GM19438 (cell line): Measurements from ENCODE around the gene BAZ2B.
A peak's percentile ranks its signal among the peaks of the same experiment; 100 is the strongest.
"Not testable (repeated sequence)": the region's sequence is repeated elsewhere in the genome, so short reads cannot be mapped to it uniquely, and the experiment has no call there.

Experiments used
- ATAC-seq: cut with Tn5 transposase; IDR thresholded peaks from one replicate; pipeline ENCODE4 v1.9.1; 2021; ENCODE audit warnings: low read depth; ENCODE audit not compliant: unreplicated experiment

BAZ2B gene

DNA sequence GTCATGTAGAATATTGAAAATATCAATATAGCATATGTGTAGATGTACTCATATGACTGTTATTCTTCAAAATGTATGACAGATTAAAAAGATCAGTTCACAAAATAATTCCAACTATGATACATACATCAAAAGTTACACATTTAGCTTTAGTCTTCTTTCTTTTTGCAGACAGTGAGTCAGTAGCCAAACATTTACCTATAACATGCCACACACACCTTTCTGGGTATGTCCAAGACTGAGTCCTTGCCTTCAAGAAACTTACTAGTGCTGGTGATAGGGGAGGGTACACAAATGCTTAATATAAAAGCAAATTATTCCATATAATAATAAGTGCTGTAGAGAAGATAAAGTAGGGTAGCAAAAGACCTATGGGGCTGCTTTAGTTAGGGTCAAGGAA, 176.9 kb downstream of the BAZ2B start:
- ATAC-seq, result no peak

DNA sequence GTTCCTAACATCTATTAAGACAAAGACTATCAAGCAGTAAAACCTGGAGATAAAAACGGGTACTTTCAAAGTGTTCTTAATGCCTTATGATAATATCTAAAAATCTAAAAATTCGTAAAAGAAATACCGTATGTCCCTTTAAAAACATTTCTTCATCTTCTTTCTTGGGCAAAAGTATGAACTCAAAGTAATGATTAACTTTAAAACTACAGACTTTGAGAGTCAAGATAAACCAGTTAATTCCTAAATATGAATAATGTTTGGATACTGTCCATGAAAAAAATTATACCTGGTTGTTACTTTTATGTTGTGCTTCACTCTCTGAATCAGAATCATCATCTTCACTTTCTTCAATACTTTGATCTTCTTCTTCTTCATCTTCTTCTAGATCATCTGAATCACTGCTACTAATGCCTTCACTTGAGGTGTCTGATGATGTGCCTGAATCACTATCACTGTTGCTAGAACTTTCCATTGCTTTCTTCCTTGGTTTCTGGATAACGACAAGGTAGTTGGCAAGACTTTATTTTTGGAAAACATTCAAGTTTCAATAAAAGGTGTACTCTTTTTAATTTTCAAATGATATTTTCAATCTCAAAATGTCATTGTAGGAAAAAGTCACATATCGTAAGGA, 177.5 kb downstream of the BAZ2B start:
- no peak for ATAC-seq

- no peak for ATAC-seq
These were observed 178.1 kb downstream of the BAZ2B start for GRCh38 chr2:159438284-159438683.

- ATAC-seq, result no peak
These were observed 183.7 kb downstream of the BAZ2B start for GRCh38 chr2:159432610-159433009.

DNA sequence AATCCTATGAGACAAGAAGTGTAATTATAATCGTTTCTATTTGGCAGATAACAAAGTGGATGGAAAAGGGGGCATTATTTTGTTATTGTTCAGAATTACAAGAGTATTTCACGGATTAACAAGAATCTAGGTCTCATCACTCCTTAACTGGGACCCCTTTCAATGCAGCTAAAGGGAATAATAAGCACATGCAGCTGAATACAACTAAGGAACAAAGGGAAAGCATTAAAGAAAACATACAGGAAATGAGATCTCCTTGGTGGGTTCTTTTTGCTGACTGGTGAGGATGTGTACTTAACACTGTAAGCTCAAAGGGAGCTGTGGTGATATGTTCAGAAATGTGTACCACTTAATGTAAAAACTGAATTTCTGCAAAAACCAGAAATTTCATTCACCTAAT, 189.3 kb downstream of the BAZ2B start:
- ATAC-seq, result no peak

DNA sequence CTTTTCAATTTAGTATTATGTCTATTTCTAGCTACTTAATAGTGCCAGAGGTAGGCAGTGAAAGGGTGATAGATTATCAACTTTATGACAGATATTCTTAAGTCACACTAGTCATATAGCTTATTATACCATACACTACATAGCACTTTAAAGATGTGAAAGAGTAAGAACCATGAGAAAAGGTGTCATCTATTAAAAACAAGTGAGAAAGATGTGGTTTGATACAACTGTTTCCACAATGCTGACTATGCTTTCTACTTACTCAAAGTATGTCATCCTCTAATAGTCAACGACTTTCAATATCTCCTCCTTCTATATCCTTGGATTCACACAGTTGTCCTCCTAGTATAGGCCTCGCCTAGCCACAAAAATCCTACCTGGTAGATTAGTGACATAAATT, 196.9 kb downstream of the BAZ2B start:
- no peak for ATAC-seq

DNA sequence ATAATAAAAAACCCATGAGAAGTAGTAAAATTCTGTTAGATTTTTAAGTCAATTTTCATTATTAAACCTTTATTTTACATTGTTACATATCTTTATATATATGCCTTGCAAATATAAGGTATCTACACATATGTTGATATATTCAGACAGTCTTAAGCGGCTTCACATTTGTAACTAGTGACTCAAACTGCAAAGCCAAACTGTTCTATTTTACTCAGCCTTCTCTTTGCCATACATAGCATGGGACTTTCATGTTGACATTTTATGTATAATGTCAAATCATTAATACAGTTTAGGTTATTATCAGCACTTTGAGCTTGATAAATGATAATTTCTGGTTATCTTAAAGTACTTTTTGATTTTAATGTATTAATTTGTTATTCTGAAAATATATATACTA, 204.9 kb downstream of the BAZ2B start:
- no peak for ATAC-seq

DNA sequence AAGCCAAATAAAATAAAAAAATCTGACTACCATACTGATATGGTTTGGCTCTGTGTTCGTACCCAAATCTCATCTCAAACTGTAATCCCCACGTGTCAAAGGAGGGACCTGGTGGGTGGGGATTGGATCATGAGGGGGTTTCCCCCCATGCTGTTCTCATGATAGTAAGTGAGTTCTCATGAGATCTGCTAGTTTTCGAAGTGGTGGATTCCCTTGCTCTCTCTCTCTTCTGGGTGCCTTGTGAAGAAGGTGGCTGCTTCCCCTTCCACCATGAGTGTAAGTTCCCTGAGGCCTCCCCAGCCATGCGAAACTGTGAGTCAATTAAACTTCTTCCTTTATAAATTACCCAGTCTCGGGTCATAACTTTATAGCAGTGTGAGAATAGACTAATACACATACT, 206.1 kb downstream of the BAZ2B start:
- no peak for ATAC-seq

DNA sequence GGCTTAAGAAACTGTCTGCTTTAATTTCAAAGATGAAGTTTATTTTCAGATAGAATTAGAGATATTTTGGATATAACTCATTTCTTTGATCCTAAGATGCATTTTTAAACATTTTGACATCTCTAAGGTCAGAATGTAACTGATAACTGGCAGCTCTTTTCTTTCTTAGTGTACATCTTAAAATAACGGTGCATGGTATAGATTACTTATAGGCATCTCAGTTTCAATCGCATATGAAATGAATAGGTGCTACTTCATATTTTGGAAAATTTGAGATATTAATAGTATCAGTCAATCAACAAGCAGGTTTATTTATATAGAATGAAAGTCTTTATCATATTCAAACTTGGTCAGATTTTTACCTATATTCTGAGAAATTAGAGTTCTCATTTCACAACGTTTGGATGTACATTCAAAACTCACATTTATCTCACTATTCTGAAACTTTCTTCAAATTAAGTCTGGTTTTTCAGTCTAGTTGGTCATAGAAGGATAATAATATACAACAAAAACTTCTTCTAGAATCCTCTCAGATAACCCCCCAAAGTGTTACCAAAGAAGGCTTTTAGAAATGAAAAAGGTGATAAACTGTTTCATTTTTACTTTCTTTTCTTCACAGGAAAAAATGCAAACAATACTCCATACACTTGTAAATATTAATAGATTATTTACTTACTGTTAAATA, 207.1 kb downstream of the BAZ2B start:
- no peak for ATAC-seq

DNA sequence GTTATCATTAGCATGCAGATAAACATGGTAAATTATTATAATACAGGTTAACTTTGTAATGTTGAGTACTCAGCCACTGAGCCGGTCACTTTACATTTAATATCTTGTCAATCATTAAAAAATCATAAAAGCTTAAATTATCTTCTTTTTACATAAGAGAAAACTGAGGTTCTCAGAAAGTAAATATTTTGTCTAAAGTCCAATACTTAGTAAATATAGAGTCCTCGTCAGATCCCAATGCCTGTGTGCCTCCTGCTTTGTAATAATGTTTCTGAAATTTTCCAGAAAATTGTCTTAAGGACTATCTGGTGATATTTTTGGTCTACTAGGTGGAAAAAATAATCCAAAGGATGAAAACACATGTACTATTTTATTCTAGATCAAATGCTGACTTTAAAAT, 213.6 kb downstream of the BAZ2B start:
- no peak for ATAC-seq

GRCh38 chr2:159402160-159402559, 214.2 kb downstream of the BAZ2B start:
- ATAC-seq, result not testable (repeated sequence)

DNA sequence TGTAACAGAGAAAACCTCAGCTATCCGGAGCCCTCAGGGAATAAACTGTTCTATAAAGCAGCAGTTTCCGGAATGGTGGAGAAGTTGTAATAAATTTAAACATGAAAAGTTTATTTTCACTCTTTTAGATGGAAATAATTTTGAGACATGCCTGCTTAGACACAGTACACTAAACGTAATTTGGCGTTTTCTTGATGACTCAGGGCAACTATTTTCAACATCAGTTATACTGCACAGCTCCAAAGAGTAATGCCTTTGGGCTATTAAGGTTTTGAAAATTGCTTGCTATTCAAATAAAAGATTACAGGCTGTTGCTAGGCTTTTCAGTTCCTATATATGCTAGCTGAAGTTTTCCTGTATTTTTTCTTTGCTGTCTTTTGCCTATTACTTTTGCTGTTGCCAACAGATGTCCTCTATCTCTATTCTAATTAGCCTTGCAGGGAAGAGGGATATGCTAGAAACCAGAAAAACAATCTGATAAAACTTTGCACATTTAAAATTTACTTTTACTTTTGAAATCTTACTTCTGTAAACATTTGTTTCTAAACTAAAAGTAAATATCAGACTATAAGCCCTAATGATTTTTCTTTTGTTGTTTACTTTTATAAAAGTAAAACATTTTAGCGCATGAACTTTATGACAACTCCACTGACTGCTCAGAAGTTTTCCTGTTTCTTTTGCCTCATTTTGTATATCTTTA, 216.5 kb downstream of the BAZ2B start:
- no peak for ATAC-seq

- ATAC-seq, result no peak
These were observed 219.5 kb downstream of the BAZ2B start for GRCh38 chr2:159396799-159397198.

DNA sequence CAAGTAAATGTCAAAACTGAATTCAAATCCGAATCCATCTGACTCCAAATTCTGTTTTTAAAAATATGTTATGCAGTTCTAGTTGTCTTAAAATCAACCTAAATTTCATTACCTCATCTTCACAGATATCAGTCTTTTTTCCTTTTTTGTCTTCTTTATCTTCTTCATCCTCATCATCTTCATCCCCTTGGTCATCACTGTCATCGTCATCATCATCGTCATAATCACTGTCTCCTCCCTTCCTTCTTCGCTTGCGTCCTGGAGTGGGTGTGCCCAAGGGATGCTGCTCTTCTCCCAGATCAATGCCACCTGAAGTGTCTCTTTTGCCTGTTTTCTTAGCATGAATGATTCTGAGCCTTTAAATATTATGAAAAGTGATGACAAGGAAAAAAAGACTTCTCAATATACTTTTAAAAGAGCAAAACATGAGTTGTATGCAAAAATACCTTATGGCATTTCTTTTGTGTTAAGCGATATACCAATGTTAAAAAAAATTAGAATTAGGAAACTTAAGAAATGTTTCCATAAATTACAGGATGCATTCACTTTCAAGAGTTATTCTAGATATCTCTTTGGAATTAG, 233.8 kb downstream of the BAZ2B start:
- ATAC-seq, result no peak

DNA sequence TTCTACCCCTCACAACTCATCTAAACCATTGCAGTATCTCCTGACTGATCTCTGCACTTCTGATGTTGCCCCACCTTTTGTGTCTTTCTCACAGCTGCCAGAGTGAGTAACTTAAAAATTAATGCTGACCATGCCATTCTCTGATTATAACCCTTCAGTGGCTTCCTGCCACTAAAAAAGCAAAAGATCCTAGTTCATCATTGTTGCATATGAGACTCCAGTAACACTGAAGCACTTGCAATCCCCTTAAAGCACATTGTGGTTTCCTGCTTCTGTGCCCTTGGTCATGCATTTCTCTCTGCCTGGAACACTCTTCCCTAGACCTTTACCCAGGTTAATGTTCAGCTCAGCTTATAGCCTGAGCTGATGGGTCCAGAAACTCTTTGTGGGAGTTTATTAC, 234.8 kb downstream of the BAZ2B start:
- peak; percentile 94 for ATAC-seq

DNA sequence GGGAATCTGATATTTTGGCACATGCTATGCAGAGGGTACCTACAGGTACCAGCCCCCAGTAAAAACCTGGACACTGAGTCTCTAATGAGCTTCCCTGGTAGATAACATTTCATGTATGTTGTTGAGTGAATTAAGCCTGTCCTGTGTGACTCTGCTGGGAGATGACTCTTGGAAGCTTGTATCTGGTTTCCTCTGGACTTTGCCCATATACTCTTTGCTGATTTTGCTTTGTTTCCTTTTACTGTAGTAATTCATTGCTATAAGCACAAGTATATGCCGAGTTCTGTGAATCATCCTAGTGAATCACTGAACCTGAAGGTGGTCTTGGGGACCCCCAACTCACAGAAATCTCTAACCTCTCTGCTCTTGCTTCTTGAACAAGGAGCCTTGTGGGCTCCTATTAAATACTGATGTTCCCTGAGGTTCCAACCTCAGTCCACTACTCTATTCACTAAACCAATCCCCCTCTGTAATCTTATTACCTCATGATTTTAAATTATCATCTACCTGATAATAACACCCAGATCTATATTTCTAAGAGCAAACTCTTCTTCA, 235.6 kb downstream of the BAZ2B start:
- ATAC-seq, result no peak

DNA sequence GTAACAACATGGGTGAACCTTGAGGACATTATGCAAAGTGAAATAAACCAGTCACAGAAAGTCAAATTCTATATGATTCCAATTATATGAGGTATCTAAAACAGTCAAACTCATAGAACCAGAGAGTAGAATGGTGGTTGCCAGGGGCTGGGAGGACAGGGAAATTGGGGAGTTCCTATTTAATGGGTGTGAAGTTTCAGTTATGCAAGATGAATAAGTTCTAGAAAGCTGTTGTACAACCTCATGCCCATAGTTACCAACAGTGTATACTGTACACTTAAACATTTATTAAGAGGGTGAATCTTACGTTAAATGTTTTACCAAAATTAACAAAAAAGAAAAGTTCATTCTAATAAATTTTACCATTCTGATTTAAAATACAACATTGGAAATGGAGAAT, 237.2 kb downstream of the BAZ2B start:
- no peak for ATAC-seq

DNA sequence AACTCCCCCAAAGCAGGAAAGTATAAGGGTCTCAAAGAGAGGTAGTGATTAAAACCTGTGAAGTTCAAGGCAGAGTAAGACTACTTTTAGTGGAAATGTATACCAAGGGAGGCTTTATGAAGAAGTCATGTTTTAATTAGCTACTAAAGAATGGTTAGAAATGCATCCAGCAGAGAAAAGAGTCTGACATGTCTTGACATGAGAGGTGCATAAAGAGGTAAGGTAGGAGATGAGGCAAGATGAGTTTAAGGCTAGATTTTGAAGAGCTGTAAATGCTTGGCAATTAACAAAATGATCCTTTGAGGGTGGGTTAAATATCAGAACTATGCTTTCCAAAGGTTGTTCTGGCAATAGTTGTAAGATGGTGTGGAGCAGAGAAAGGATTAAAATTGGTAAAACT, 241.1 kb downstream of the BAZ2B start:
- ATAC-seq, result no peak

- no peak for ATAC-seq
These were observed 244.8 kb downstream of the BAZ2B start for GRCh38 chr2:159371506-159371905.

DNA sequence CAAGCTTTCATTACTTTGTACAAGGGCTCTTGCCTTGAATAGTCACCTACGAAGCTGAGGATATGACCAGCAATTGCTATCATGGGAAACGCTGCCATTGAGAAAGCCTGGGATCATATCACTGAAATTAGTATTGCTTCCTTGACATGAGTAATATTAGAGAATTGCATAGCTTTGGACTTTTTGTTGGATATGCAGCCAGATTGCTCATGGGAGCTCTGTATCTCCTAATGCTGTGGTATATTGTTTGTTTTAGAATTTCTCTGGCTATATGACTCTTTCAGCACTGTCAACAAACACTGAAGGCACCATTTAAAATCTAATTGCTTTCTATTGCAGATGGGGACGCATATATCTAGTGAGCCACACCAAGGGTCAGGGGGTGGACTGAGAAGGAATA, 249.8 kb downstream of the BAZ2B start:
- no peak for ATAC-seq

DNA sequence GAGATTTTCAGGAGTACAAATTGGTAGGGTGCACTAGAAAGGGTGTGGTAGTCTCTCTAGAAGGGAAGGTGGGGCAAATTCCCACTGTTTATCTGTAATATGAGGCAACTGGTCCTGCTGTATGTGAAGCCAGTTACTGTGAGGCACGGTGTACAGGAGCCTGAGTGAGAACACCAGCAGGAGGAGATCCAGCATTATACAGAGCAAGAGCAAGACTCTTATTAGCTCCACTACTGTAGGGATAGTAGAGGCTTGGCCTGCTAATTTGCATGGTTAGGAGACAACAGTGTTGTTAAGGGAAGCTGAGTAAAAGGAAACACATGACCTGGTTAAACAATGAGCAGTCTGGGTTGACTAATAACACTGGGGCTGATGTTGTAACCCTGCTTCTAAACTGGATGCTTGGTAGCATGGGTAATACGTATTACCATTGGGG, 253.5 kb downstream of the BAZ2B start:
- ATAC-seq, result no peak
